GM19023 (cell line): ENCODE measurements around the gene MS4A8.

ENCODE experiments used
- ATAC-seq: cut with Tn5 transposase; IDR thresholded peaks from one replicate; pipeline ENCODE4 v1.9.1; 2021; ENCODE audit warnings: mild to moderate bottlenecking, moderate library complexity; ENCODE audit not compliant: unreplicated experiment

Gene MS4A8

DNA sequence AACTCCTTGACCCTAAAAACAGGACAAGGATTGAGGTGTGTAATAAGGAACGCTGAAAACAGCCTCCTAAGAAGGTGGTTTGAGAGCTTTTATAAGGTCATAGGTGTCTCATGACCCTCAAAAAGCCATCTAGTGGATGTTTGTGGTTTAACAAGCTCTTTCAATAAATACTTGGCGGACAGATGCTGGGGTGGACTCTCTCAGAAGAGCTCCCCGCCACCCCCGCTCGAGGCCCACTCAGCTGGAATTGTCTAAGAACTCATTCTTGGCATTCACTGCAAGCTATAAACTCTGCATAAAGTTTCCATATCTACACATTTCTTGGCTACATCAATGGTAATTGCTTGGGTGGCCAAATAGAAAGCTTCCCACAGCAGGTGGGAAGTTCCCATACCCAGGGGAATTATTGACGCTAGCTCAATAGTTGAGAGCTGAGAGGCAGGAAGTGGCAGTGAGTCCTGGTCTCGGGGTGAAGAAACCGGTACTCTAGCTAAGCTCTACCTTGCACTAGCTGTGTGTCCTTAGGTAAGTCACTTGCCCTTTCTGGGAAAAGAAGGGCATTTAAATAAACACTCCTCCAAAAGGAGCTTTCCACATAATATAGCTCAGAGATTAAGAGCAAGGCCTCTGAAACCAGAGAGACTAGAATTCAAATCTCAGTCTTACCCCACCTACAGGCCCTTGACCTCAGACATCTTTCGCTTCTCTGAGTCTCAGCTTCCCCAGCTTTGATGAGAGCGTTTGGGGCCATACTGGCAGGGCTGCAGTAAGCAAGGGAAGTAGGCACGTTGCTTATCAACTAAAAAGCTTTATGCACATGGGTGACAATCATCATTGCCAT, 63.7 kb downstream of the MS4A8 start:
- ATAC-seq: peak; percentile 72

DNA sequence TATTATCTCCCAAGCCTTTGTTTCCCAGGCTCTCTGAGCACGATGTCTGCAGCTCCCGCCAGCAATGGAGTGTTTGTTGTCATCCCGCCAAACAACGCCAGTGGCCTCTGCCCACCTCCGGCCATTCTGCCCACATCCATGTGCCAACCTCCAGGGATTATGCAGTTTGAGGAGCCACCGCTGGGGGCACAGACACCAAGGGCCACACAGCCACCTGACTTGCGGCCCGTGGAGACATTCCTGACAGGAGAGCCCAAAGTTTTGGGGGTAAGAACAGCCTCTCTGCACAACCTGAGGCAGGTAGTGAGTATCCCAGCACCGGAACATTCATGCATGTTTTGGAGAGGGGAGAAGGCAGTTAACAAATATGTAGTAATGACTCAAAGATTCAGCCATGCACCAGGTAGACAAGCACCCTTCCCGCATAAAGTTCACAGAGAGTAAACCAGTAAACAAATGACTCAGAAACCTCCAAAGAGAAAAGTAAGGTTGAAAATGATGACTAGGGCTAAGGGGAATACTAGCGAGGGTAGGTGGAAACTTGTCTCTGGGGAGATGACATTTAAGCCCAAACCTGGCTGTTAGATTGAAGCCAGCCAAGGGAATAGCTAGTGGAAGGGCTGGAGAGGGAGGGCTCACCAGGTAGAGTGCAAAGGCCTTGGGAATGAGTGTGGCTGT, 64.4 kb downstream of the MS4A8 start:
- no peak for ATAC-seq

DNA sequence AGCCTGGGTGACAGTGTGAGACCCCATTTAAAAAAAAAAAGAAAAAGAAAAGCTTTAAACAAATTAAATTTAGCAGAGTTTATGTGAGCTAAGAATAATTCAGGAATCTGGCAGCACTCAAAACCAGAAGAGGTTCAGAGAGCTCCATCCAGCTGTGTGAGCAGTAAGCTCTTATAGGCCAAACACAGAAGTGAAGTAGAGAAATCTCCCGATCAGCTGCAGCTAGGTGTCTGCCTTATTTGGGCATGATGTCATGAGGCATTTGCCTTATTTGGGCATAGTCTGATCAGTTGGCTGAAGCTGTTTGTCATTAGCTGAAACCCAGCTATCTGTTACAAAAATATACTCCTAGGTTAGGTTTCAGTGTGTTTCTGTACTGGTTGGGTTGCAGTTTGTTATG, 65.5 kb downstream of the MS4A8 start:
- ATAC-seq: peak; percentile 31

DNA sequence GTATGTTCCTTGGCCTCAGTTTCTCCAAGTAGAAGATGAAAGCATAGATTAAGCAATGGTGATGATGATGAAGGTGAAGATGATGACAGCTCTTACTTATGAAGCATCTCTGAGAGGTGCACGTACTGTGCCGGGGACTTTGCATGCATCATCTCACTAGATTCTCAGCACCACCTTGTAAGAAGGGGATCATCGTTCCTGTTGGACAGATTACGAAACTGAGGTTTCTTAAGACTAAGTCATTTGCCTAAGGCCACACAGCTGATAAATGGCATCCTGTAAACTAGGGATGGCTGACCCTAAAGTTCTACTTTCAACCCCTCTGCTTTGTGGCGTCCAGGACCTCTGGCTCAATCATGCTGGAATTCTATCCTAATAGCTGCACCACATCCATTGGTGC, 65.9 kb downstream of the MS4A8 start:
- no peak for ATAC-seq
